Activated T-cell treated with anti-CD3 and anti-CD28 coated beads for 48 hours (primary cell): ENCODE data around the gene SPATS2L.

ENCODE experiments used
- DNase-seq: peaks from one replicate; pipeline ENCODE4 v3.0.0-alpha.2; 2020; ENCODE audit warnings: low read depth

SPATS2L gene

DNA sequence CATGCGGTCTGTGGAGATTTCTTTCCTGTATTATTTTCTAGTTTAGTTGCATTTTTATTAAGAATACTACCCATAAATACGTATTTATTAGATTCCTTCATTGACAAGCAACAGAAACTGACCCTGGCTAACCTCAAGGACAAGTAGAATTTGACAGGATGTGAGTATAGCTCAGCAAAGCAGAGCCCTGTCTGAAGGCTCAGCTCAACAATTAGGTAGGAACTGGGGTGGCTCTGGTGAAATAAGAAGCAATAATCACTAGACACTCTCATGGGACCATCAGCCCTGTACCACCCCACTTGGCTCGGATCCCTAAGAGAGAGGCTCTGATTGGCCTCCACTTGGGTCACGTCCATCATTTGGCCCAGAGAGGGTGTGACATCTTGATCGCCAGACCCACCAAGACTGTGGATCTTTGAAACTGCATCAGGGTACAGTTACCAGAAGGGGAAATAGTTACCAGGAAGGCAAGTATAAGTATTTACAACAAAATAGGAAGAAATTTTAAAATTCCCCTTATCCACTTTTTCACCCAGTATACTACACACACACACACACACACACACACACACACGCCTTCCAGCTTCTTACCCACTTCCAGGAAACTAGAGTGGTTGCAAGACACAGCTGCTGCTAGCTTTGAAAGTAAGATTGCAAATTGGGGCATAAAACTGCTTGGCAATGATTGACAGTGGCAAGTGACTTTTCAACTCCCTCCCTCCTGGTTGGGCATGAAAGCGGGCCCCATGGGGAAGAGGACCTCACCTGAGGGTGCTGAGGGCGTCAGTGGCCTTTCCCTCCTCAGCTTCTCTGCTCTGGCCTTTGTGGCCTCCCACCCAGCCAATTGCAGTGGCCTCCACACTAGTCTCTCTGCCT is 161.6 kb downstream of the SPATS2L start:
- DNase-seq: no peak

- DNase-seq: no peak
Observed at GRCh38 chr2:200469708-200470211, 163.3 kb downstream of the SPATS2L start.

GRCh38 chr2:200470230-200470629 is 163.7 kb downstream of the SPATS2L start:
- no peak for DNase-seq

- DNase-seq: peak; percentile 29
Observed at GRCh38 chr2:200471324-200471848, 164.9 kb downstream of the SPATS2L start.

DNA sequence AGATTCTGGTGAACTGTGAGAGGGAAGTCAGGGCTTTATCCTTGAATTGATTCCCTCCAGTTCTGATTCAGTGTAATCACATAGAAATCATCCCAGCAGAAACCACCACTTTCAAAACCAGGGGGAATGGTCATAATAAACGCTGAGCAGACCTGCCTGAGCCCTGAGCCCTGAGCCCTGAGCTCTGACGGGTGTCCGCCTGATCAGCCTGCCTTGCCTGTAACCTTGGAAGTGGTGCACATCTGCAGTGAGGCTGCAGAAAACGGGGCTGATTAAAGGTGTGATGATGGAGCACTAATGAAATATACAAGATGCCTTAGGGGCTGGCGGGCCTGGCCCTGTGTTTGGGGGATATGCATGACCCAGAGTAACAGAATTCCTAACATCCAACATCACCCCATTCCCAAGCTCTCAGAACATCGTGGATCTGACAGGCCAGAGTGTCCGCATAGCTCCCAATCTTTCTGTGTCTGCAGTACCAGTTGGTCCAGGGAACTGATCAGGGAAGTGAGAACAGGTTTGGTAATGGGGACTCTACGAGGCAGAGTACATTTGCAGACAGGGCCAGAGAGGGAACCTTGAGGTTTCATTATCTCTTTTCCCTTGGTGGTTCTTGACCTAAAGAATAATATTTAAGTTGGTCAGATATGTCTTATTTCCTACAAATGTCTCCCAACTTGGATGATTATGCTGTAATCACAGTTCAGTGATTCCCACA is 165.6 kb downstream of the SPATS2L start:
- DNase-seq: no peak

- DNase-seq: no peak
Observed at GRCh38 chr2:200472853-200473464, 166.5 kb downstream of the SPATS2L start.

- DNase-seq: no peak
Observed at GRCh38 chr2:200475795-200476194, 169.3 kb downstream of the SPATS2L start.

GRCh38 chr2:200476836-200477235 is 170.3 kb downstream of the SPATS2L start:
- no peak for DNase-seq

DNA sequence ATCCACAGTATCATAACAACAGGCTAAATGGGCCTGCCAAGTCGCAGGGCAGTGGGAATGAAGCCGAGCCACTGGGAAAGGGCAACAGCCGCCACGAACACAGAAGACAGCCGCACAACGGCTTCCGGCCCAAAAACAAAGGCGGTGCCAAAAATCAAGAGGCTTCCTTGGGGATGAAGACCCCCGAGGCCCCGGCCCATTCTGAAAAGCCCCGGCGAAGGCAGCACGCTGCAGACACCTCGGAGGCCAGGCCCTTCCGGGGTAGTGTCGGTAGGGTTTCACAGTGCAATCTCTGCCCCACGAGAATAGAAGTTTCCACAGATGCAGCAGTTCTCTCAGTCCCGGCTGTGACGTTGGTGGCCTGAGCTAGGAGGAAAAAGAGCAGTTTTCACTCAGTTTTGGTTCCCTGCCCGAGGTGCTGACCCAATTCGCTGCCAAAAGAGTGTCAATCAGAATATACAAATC is 171.2 kb downstream of the SPATS2L start:
- DNase-seq: no peak

DNA sequence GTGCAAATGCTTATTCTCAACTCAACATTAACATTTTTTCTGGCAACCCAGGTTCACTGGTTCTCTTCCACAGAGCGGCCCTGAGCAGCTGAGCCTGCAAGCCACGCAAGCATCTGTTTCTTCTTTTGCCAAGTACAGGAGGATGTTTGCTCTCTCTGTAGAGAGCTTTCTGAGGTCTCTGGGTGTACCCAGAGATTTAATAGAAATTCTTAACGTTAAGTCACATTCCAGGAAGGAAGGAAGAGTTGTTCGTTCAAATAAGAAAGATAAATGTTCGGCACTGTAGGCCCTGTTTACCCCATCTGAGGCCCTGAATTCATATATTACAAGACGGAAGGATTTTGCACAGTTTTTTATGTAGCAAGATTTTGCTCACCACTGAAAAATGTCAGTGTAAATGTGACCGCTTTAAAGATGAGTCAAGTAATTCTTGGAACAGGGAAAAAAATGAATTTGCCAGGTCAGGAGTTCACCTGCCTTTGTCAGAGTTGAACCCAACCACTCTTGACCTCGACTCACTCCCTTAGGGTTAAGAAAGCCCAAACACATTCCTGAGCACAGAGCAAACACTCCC is 173.3 kb downstream of the SPATS2L start:
- DNase-seq: no peak

GRCh38 chr2:200482194-200482593 is 175.7 kb downstream of the SPATS2L start:
- no peak for DNase-seq

- DNase-seq: peak; percentile 36
Observed at GRCh38 chr2:200483729-200484198, 177.3 kb downstream of the SPATS2L start.

GRCh38 chr2:200484934-200485333 is 178.4 kb downstream of the SPATS2L start:
- DNase-seq: no peak

DNA sequence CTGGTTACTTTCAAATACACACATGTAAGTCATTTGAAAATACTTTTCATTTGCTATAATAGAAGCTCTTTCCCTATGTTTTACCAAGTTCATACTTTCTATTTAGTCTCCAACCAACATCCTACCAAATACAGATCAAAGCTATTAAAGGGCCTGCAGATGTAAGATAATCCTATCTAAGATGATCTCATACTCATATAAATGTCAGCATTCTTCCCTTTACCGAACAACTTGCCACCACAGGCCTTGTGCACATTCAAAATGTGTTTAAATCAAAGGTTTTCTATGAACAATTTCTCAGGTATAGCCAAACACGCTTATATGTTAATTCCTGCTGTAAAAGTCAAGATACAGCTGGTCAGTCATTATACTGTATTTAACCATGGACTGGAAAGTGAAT is 180.0 kb downstream of the SPATS2L start:
- DNase-seq: no peak

- DNase-seq: no peak
Observed at GRCh38 chr2:200488169-200488568, 181.7 kb downstream of the SPATS2L start.

- no peak for DNase-seq
Observed at GRCh38 chr2:200490001-200490400, 183.5 kb downstream of the SPATS2L start.

DNA sequence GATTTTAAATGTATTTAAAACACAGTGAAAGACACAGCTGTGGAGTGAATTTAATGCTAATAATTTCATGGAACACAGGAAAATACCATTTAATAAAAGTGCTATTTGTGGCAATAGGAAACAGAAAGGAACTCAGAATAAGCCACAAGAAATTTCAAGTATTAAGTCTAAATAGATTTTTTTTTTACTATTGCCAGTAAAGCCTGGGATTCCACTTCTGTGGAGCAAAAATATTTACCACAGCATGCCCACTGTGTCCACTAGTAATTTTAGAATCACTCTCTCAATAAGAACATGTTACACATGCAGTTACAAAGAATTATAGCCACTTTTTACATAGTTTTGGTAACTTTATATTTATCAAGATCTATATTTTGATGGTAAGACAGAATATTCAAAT is 186.2 kb downstream of the SPATS2L start:
- no peak for DNase-seq

DNA sequence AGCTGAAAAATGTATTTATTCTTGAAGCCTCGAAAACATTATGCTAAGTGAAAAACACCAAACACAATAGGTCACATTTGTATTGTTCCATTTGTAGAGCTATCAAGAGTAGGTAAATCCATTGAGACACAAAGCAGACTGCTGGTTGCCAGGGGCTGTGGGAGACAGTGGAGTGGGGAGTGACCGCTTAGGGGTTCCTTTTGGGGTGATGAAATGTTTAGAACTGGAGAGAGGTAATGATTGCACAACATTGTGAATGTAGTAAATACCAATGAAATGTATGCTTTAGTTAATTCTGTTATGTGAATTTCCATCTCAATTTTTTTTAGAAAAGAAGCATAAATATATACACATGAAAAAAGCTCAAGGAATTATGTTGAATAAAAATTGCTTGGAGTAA is 187.6 kb downstream of the SPATS2L start:
- no peak for DNase-seq

- DNase-seq: no peak
Observed at GRCh38 chr2:200496696-200497095, 190.2 kb downstream of the SPATS2L start.

- DNase-seq: no peak
Observed at GRCh38 chr2:200498402-200499162, 192.1 kb downstream of the SPATS2L start.

DNA sequence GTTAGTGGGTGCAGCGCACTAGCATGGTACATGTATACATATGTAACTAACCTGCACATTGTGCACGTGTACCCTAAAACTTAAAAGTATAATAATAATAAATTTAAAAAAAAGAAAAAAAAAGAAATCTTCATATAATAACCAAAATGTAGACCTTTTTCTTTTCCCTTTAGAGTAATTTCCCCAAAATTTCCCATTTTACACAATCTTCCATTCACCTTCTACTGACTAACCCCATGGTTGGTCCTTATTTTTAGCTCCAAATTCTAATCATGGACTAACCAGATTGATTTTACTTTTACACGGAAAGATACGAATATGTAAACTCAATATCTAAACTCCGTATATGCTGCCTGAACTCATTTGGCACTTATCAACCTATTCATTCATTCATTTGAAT is 195.7 kb downstream of the SPATS2L start:
- no peak for DNase-seq
